Measurements from ENCODE around the gene WRAP73.

GRCh38 chr1:3660704-3661103, 10.8 kb upstream of the WRAP73 start:
- no peak for TF ChIP-seq EZH2 (IDR thresholded peaks at IDR 0.05; ENCODE audit: insufficient read depth, poor library complexity, severe bottlenecking)
- TF ChIP-seq EZH2phosphoT487 (IDR thresholded peaks at IDR 0.05; ENCODE audit: insufficient read depth, low read depth): no peak

All from GM23248 (cell line).